Femur (tissue), 1 donor: ENCODE data around the gene FASN.

ENCODE experiments used
- DNase-seq: peaks from one replicate; pipeline ENCODE4 v3.0.0-alpha.2; 2017

The FASN gene

DNA sequence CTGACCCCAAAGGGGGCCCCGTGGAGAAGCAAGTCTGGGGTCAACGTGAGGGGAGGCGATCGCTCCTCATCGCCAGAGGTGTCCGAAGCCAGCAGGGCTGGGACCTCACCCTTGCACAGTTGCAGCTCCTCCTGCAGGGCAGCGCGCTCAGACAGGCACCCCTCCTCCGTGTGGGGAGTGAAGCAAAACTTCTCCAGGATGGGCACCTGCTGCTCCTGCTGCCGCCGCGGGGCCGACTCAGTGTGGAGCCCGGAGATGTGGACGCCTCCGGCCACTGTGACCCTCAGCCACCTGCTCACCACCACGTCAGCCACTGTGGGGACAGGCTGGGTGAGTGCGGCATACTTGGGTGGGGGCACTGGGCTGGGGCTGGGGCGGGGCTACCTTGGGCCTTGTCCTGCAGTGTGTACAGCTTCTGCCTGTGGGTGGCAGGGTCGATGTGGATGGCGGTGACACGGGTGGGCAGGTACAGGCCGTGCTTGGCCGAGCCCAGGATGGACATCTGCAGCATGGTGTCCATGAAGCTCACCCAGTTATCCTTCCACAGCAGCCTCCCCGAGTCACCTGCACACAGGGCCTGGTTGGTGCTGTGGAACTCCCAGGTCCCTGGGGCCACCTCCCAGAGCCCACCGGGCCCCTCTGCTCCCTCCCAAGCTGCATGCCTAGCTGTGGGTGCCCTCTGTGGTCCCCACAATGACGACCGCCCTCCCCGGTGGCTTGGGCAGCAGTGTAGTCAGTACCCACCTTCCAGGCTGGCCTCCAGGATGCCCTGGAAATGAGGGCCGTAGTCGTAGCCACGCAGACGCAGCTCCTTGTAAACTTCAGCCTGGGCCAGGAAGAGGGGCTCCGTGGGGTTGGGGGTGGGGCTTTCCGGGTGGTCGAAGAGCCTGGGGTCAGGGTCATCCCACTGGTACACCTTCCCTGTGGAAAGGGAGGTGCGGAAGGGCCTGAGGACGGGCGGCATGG, 10.8 kb downstream of the FASN start:
- DNase-seq: peak; percentile 18

DNA sequence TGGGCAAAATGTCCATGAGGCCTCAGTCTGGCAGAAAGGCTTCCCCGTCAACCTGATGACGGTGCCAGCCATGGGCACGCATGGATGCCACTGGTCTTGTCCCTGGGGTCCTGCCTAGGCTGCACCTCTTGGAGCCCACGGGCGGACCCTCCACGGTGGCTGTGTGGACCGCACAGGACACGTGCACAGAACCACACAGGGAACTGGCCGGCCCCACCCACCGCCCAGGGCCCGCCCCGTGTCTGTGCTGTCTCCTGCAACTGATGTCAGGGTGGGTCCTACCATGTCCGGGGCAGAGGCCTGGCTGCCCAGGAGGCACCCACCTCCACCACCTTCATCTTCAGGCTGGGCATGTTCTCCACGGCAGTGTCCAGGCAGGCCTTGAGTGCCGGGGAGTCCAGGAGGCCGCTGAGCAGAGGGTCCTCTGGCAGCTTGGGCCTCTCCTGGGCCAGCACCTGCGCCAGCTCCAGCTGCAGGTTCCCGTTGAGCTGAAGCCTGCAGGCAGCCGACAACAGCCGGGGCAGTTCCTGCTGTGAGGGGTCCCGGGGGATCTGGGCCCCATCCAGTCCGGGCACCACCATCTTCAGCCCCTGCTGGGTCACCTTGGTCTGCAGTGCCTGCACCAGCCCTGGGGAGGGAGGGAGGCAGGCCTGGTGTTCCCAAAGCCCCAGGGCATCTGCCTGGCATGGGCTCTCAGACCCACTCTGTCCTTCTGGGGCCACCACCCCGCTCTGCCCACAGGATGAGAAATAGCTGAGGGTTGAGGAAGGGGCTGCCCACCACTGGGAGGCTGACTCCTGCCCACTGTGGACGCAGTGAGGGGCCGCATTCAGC, 11.9 kb downstream of the FASN start:
- peak; percentile 19 for DNase-seq

DNA sequence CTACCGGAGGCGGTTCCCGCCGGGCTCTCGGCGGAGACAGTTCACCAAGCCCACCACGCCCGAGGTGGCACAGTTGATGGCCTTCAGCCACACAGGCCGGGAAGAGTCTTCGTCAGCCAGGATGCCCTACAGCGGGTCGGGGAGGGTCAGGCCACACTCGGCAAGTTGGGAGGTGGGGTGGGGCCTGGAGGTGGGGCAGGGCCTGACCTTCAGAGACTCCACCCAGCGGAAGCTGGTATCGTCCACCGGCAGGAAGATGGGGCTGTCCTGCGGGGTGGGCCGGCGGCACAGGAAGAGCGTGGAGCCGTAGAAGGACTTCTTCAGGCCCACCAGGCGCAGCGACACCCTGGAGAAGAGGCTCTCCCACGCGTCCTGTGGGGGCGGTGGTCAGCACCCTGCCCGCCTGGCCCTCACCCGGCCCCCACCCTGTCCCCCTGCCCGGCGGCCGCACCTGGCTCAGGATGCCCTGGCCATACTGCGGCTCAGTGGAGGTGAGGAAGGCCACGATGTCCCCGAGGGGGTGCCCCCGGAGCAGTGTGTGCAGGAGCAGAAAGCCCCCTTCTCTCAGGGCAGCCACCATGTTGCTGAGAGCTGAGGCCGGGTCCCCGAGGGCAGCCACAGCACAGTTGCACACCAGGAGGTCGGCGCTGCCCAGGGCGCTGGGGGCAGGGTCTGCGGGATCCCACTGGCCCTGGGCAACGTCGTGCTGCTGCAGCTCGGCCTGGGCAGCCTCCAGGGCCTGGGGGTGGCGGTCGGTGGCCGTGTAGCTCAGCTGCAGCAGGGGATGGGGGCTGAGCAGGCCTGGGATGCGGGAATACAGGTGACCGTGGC, 12.8 kb downstream of the FASN start:
- no peak for DNase-seq

DNA sequence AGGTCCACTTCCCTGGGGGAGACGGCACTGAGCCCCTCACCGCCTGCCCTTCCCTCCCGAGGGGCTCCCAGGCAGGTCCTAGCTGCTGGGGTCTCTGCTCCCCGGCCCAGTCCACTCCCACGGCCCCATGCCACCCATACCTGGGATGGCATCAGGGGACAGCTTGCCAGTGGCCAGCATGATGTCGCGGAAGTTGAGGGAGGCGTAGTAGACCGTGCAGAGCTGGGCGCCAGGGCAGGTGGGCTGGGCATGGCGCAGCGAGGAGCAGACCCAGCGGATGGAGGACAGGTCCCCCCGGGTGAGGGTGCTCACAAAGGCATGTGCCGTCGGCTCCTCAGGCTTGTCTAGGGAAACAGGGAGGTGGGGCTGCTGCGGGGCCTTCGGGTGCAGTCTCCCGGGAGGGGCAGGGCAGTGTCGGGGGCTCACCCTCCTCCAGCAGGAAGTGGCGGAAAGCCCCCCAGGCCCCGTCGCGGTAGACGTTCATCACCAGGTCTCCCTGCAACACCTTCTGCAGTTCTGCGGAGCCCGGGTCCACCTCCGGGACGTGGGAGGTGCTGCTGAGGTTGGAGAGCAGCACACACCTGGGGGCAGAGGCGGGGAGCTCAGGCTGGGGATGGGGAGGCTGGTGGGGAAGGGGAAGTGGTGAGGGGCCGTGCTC, 13.5 kb downstream of the FASN start:
- no peak for DNase-seq

DNA sequence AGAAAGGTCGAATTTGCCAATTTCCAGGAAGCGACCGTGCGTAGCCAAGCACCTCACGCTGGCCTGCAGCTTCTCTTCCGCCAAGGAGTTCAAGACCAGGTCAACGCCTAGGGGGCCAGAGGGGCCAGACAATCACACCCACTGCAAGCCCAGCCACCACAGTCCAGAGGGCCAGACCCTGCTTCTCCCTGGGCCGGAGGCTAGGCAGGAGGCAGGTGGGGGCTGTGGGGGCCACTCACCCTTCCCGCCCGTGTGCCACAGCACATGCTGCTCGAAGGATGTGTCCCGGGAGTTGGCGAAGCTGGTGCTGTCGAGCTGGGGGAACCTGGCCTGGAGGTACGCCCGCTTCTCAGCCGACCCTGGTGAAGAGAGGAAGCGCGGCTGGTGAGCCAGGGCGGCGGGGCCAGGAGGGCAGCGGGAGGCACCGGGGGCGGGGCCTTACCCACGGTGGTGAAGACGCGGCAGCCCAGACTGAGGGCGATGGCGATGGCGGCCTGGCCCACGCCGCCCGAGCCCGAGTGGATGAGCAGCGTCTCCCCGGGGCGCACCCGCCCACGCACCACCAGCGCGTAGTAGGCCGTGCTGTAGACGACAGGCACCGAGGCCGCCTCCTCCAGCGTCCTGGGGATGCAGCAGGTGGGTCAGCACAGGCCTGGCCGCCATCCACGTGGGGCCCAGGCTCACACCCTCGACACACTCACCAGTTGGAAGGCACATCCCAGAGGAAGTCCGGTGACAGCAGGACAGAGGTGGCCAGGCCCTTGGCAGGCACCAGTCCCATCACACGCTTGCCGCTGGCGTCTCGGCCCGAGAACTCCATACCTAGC, 14.3 kb downstream of the FASN start:
- no peak for DNase-seq

DNA sequence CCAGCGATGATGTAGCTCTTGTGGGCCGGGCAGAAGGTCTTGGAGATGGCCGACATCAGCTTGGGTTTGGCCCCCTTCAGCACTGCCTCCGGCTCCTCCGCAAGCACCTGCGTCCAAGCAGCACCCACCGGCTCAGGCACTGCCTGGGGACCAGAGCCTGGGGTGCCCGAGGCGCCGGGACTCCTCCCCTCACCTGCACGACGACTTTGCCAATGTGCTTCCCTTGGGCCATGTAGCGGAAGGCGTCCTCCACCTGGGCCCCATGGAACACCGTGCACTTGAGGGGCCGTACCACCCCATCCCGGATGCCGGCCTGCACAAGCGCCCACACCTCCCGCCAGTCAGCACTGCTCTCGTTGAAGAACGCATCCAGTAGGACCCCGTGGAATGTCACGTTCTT, 15.0 kb downstream of the FASN start:
- DNase-seq: no peak

DNA sequence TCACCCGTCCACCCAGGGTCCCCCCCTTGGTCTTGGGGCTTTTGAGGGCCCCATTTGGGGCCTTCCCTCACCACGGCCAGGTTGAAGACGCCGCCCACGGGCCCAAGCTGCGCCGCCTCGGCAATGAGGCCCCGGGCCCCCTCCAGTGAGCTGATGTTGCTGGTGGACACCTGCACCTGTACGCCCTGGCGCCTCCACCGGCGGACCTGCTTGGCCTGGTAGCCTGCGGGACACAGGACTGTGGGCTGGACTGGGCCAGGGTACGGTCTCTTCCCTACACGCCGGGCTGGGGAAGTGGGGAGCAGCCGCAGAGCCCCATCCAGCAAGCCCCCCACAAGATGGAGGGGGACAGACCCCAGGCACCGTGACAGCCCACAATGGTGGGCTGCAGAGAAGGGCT, 15.6 kb downstream of the FASN start:
- DNase-seq: no peak

DNA sequence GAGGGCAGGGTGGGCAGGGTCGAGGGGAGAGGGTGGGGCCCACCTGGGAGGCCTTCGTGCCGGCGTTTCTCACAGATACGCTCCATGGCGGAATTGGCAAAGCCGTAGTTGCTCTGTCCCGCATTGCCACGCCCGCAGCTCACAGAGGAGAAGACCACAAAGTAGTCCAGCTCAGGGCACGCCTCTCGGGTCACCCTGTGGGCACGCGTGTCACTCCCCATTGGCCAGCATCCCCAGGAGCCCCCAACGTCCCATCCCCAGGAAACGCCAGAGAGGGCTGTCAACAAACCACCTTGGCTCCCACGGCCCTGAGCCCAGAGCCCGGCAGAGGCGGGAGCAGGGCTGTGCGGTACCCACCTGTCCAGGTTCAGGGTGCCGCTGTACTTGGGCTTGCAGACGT, 16.1 kb downstream of the FASN start:
- DNase-seq: no peak

DNA sequence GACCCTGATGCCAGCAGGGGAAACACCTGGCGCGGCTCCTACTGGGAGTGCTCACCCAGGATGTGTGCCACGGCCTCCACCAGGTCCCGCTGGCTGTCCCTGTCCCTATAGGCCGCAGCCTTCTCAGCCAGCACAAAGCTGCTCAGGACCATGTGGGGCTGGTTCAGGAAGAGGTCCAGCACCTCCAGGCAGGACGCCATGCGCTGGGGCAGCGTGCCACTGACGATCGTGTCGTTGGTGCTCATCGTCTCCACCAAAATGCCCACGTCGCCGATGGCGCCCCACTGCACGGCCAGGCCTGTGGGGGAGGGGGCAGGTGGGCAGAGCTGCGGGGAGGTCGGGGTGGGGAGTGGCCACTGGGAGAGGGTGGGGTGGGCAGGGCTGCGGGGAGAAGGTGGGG, 16.5 kb downstream of the FASN start:
- DNase-seq: no peak

DNA sequence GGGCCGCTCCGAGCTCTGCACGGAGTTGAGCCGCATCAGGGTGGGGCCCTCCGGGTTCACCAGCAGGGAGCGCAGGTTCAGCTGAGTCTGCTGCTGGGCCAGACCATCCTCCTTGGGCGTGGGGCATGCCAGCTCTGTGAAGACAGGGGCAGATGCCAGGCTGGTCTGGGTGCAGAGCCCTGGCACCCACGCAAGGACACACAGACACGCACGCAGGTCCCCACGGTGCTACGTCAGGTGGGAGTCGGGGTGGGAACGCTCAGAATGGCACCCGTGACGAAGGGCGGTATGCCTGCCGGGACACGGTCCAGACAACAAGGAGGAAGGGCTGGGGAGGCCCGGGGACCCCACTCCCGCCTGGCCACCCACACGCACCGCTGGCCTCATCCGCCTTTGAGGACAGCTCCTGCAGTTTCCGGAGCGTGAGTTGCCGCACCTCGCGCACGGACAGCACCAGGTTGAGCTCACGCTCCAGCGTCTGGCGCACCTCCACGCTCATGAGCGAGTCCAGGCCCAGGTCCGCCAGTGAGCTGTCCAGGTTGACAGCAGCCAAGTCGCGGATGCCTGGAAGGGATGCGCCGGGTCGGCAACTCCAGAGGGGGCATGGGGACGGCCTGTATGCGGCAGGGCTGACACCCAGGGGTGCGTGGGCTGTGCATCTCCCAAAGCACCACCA, 17.1 kb downstream of the FASN start:
- no peak for DNase-seq

DNA sequence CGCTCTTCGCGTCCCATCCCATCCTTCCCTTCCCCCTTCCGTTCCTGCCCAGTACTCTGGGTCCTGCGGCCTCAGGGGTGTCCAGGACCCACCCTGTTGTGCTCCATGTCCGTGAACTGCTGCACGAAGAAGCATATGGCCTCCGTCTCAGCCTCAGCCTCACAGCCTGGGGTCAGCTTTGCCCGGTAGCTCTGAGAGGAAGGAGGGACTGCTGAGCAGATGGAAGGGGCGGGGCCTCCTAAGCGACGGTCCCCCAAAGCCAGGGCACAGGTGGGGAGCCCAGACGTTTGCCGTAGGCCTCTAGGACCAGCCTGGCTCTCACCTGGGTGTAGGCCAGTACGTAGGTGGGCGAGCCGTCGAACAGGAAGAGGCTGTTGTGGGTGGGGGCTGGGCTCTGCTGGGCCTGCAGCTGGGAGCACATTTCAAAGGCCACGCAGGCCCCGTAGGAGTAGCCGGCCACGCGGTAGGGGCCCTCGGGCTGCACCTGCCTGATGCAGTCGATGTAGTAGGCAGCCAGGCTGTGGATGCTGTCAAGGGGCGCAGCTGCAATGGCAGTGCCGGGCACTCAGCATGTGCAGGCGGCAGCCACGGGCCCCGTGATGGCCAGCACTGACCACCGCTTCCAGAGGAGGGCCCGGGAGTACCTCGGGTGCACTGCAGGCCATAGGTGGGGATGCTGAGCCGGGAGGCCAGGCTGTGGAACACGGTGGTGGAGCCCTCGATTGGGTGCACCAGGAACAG, 17.8 kb downstream of the FASN start:
- DNase-seq: no peak

DNA sequence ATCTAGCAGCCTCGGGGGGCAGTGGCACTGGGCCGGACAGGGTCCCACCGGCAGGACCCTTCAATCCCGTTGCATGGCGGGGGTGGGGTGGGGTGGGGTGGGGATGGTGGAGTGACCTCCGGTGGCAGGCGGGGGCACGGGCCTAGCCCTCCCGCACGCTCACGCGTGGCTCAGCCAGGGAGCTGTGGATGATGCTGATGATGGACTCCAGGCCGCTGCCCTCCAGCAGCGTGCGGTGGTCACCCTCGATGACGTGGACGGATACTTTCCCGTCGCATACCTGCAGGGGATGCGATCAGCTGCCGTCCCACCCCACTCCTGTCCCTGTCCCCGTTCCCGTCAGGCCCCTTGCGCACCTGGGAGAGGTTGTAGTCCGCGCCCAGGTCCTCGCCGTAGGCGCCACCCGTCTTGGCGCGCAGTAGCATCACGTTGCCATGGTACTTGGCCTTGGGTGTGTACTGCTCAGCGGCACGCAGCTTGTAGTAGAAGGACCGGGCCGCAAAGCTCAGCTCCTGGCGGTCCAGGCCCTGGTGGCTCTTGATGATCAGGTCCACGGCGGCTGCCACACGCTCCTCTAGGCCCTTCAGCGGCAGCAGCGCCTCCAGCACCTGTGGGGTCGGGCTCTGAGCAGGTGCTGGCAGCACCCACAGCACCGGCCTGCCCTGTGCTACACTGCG, 18.9 kb downstream of the FASN start:
- DNase-seq: no peak

DNA sequence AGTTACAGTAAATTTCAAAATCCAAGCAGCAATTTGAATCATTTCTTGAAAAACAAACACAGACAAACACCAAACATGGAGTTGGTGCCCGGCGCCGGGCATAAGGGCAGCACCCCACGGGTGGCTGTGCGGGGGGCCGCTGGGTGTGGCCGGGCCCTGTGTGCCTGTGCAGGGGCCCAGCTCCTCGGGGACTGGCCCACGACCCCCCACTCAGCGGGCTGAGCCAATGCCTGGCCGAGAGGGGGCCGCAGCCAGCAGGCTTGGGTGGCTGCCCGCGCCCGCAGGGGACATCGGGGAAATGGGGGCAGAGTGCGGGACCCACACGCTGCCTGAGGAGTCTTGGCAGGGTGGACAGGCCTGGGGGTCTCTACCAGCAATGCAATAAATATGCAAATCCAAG, 19.6 kb downstream of the FASN start:
- no peak for DNase-seq

DNA sequence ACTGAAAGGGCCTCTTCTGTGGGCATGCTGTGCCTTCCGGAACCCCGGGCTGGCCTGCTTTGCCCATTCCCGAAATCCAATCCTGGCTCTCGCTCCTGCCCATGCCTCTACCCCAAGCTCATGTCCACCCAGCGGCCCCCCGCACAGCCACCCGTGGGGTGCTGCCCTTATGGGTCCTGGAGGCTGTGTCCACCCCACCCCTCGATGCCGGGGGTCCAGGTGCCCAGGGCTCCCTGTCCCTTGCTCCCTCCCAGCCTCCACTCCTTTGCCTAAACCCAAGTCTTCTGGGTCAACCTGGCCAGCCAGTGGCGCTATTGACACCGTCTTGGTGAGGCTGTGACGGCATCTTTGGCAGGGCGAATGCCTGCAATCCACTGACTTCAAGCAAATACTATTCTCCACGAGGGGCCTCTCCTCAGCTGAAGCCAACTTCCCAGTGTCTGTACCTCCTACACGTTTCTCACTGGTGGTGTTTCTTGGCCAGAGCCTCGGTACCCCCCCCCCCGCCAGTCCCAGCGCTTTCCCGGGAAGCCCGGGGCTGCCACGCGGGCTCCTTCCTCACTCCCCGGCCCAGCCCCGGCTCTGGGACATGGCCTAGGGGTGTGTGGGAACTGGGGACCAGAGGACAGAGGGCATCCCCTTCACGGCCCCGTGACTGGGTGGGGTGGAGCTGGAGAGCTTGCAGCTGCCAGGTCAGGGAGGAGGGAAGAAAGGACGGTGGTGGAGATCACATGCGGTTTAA, 20.2 kb downstream of the FASN start:
- peak; percentile 75 for DNase-seq

DNA sequence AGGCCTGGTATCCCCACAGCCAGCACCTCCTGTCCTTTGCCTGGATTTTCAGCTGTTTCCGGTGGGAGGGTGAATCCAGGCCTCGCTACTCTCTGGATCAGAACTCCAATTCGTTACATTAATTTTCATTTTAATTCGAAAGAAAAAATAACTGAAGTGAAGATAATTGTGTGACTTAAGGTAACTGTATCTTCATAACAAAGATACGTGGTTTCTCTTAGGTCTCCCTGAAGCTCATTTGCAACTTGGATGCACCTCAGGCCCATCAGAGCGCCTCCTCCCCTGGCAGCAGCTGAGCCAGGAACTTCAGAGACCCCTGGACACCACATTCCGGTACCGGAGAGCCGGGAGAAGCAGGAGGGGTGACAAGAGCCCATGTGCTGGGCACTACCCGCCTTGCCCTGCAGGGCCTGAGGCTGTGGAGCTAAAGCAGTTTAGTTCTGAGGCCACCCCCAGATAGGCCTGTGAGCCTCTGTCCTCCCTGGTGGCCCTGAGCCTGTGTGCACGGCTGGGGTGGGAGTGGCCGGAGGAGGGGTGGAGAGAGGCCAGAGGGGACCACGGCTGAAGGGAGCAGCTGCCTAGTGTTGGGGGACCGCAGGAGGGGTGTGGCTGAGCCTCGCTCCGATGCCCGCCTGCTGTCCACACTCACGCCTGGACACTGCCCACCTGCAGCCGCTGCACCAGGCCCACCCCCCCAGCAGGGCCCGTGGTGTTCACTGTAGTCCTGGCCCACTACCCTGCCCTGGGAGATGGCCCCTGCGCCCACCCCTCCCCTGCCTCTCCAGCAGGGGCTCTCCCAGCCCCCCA, 21.0 kb downstream of the FASN start:
- no peak for DNase-seq

DNA sequence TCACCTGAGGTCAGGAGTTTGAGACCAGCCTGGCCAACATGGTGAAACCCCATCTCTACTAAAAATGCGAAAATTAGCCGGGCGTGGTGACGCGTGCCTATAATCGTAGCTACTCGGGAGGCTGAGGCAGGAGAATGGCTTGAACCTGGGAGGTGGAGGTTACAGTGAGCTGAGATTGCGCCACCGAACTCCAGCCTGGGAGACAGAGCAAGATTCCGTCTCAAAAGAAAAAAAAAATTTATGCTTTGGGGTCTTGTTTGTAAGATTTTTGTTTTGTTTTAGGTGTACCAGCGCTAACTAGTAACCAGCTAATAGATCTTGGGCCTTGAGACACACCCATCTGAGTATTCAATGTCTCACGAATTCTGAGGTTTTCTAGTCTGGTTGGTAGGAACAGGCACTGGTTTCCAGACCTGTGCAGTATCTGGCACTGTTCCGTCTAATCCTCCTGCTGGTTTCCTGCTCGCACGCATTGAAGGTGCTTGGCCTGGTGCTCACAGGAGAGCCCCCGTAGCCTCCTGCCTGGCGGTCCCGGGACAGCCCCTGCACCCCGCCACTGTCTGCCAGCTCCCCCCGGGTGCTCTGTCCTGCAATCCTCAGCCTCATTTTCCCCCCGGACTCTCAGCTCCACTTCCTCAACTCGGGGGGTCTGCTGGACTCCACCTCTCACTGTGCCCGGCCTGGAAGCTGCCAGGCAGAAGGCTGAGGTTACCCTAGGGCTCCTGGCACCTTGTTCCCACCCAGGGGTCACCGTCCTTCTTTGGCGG, 21.8 kb downstream of the FASN start:
- no peak for DNase-seq

DNA sequence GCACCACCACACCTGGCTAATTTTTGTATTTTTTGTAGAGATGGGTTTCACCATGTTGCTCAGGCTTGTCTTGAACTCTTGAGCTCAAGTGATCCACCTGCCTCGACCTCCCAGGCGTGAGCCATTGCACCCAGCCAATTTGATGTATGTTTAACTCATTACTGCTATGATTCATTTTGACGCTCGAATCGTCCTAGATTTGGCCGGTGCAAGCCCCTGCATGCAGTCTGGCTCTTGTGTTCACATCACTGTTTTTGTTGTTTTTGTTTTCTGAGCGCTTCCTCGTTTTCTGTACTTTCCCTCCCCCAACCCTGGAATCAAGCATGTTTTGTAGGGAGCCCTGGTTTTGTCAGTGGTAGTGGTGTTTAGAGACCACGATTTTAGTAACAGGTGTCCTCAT, 24.6 kb downstream of the FASN start:
- DNase-seq: no peak
